Fibroblast of pulmonary artery (primary cell): ENCODE data around the gene IFNK.

Experiments
- DNase-seq: peaks from one replicate; pipeline ENCODE4 v3.0.0-alpha.2; 2010; ENCODE audit warnings: low read depth
- H3K4me3 ChIP-seq: replicated peaks from 2 replicates; pipeline ENCODE4 v1.5.1; 2011; ENCODE audit warnings: low read depth, mild to moderate bottlenecking, control low read depth, low read length, moderate library complexity
- TF ChIP-seq, protein P1 (sequence below): IDR thresholded peaks from 2 replicates; pipeline ENCODE4 v1.5.1; 2011; ENCODE audit warnings: mild to moderate bottlenecking, control low read depth, low read length, inconsistent platforms; ENCODE audit errors: missing control alignments

The IFNK gene

DNA sequence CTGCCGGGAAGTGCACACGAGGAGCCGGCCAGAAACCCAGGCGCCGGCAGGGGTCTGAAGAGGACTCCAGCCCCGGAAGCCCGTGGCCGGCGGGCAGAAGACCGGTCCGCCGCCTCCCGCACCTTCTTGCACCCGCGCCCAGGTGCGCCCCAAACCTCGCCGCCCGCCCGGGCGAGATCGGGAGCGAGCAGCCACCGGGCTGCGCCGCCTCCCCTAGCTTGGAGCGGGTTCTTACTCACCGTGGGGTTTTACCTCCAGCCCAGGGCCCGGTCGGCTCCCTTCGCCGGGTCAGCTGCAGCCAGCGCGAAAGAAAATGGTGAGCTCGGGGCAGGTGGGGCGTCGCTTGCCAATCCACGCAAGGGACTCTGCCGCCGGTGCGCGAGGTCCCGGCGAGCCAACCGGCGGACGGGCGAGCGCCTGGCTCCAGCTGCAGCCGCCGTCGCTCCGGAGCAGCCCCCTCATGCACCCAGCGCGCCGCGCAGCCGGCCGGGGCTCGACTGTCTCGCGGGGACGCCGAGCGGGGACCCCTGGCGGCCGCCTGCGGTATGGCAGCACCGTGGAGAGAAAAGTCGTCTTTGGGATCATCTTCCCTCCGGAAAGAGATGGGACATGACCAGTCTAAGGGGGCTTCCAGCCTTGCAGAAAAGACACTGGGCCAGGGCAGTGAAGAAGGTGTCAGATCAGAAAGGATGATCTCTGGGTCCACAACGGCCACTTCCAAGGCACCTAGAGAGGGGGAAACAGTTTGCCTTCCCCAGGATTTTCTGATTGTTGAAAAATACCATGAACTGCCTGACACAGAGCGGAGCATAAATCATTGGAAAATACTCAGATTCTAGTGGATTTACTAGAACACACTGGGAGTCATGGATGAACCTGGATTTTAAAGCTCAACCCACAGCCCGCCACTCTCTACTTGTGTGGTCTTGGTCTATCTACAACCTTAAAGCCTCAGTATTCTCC, 5.5 kb downstream of the IFNK start, which contains the start of gene MOB3B:
Gene MOB3B, minus strand, starts transcription at position 499 of the 963 bp plus-strand sequence. CDS start 74,264 bp downstream, outside the sequence.
- peak within 1 kb of the TSS; percentile 52 for H3K4me3 ChIP-seq
- peak; percentile 66 for DNase-seq
- TF ChIP-seq, protein P1, sequence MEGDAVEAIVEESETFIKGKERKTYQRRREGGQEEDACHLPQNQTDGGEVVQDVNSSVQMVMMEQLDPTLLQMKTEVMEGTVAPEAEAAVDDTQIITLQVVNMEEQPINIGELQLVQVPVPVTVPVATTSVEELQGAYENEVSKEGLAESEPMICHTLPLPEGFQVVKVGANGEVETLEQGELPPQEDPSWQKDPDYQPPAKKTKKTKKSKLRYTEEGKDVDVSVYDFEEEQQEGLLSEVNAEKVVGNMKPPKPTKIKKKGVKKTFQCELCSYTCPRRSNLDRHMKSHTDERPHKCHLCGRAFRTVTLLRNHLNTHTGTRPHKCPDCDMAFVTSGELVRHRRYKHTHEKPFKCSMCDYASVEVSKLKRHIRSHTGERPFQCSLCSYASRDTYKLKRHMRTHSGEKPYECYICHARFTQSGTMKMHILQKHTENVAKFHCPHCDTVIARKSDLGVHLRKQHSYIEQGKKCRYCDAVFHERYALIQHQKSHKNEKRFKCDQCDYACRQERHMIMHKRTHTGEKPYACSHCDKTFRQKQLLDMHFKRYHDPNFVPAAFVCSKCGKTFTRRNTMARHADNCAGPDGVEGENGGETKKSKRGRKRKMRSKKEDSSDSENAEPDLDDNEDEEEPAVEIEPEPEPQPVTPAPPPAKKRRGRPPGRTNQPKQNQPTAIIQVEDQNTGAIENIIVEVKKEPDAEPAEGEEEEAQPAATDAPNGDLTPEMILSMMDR: peak; percentile 62

DNA sequence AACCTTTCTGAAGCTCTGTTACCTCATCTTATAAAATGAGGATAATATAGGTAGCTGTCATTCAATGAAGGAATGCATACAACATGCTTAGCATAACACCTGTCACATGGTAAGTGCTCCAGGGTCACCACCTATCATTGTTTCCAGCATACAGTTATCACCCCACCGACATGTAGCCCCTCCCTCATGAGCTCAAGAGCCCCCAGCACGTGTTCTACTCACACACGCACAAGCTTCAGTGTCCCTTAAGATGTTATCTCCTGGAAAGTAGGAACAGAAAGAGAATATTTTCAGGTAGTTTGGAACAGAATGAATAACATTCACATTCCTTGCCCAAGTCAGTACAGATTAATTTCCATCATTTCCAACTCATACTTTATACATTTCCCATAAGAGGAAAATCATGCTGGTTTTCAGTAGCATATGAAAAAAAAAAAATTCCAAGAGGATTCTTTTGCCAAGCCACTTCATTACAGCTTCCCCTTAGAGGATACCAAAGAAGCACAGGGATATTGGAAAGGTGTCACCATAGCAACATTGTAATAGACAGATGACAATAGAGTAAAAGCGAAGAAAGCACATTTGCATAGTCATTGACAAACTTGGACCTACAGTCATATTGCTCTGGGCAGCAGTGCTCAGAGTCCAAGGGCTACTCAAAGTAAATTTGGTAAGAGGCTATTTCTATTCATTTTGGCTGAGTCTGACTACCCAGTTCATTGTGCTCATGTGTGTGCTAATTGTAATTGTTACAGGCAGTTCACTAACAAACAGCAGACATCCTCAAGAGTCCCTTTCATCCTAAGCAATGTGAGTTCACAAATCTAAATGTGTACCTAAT, 7.0 kb downstream of the IFNK start:
- H3K4me3 ChIP-seq: no peak overlapping the region
- TF ChIP-seq, protein P1: no peak
- no peak for DNase-seq

- TF ChIP-seq, protein P1: no peak
- DNase-seq: no peak
- no peak overlapping the region for H3K4me3 ChIP-seq
Observed at GRCh38 chr9:27532046-27532445, 8.0 kb downstream of the IFNK start.

GRCh38 chr9:27533311-27533710, 9.2 kb downstream of the IFNK start:
- TF ChIP-seq, protein P1: no peak
- DNase-seq: no peak
- H3K4me3 ChIP-seq: no peak overlapping the region

- TF ChIP-seq, protein P1: no peak
- H3K4me3 ChIP-seq: no peak overlapping the region
- DNase-seq: no peak
Observed at GRCh38 chr9:27534131-27534530, 10.0 kb downstream of the IFNK start.

DNA sequence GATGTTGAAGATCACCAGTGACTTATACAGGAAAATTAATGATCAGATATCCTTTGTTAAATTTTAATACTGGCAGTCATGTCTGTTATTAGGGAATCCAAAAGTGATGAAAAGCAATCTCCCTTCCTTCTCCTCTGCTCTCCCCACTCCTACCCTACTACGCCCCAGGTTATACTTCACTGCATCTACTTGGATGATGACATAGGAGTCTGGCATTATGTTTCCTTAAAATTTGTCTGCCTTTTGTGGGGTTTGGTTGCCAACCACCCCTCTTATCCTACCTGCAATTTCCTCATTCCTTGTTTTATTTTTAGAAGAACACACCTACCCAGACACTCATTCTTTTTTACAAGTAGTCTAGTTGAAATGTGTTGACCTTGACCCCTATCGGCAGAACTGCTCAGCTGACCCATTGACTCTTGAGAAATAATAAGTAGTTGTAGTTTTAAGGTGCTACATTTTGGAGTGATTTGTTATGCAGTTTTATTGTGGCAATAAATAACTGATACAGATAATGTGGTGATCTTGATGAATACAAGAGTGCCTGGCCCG, 10.6 kb downstream of the IFNK start:
- H3K4me3 ChIP-seq: no peak overlapping the region
- DNase-seq: no peak
- TF ChIP-seq, protein P1: no peak
